Upper lobe of left lung (tissue), 6 donors: ENCODE measurements around the gene MSI2. TPM values are rescaled to one million over a fixed set of nuclear protein-coding genes. Genes with fewer than 3 reads are reported as not detected.

ENCODE experiments used
- ATAC-seq, 2 donors: fragments of 200-7000 bp; cut with Tn5 transposase; one replicate each; pipeline ENCODE4 v1.9.1; 2022; ENCODE audit warnings: mild to moderate bottlenecking in 2 of 2, moderate library complexity in 2 of 2; ENCODE audit not compliant: low FRiP score in 2 of 2
- DNase-seq, 2 donors: peaks; one replicate each; pipeline ENCODE4 v3.0.0-alpha.2; 2019 to 2020
- H3K27ac ChIP-seq, 4 donors: fragments of 200-600 bp; sonication (generic); one replicate each; pipeline ENCODE4 v1.5.1; 2016 to 2019
- H3K27me3 ChIP-seq, 4 donors: fragments of 200-600 bp; sonication (generic); one replicate each; pipeline ENCODE4 v1.5.1; 2017 to 2019
- H3K36me3 ChIP-seq, 4 donors: fragments of 200-600 bp; sonication (generic); one replicate each; pipeline ENCODE4 v1.5.1; 2016 to 2019
- H3K4me1 ChIP-seq, 4 donors: fragments of 200-600 bp; sonication (generic); one replicate each; pipeline ENCODE4 v1.5.1; 2018 to 2019
- H3K4me3 ChIP-seq, 4 donors: fragments of 200-600 bp; sonication (generic); one replicate each; pipeline ENCODE4 v1.5.1; 2017 to 2019; ENCODE audit warnings: mild to moderate bottlenecking in 2 of 4, moderate library complexity in 1 of 4
- H3K9me3 ChIP-seq, 4 donors: fragments of 200-600 bp; sonication (generic); one replicate each; pipeline ENCODE4 v1.5.1; 2018 to 2019
- CTCF ChIP-seq, 6 experiments: fragments of 450-650 bp in 4 of 6; fragments of 200-600 bp in 2 of 6; sonication (generic) in 2 of 6; IDR thresholded peaks; one replicate each; pipeline ENCODE4 v1.5.1; 2016 to 2019; ENCODE audit warnings: antibody characterized with exemption in 6 of 6
- EP300 ChIP-seq, 4 donors: sonication (generic); formaldehyde crosslinking; IDR thresholded peaks; one replicate each; pipeline ENCODE4 v1.5.1; 2017; ENCODE audit warnings: antibody characterized with exemption in 4 of 4, control low read depth in 2 of 4
- POLR2A ChIP-seq, 4 donors: fragments of 450-650 bp; IDR thresholded peaks; one replicate each; pipeline ENCODE4 v1.5.1; 2016 to 2017; ENCODE audit warnings: antibody characterized with exemption in 4 of 4, mild to moderate bottlenecking in 2 of 4
- POLR2AphosphoS5 ChIP-seq, 2 donors: sonication (generic); formaldehyde crosslinking; IDR thresholded peaks; one replicate each; pipeline ENCODE4 v1.5.1; 2017; ENCODE audit warnings: antibody characterized with exemption in 2 of 2
- WGBS, 2 donors: methylation state at CpG; one replicate each; pipeline ENCODE4 v1.1.5; 2017 to 2018; 5-methylcytosine and 5-hydroxymethylcytosine counted together
- total RNA-seq, 6 donors: library from RNA; depleted of rRNA in 4 of 6; stranded (reverse); fragments of >200 nt in 4 of 6; gene quantifications; one replicate each; pipeline versions ENCODE4 v1.1.0 to v1.2.1, GENCODE V29; 2016 to 2021
- donor health status: DM: no; HTN: no; CAD: no; lungs with moderate emphysema.
- donor health status: DM: no; HTN: yes; CAD: no; lungs with severe emphysema.

MSI2 gene
- total RNA-seq, 6 donors from 2014 or later = 20.1 to 44.0 (median 32.2) TPM

GRCh38 chr17:57605675-57606105, 349.4 kb downstream of the MSI2 start:
- TF ChIP-seq POLR2AphosphoS5 (IDR thresholded peaks at IDR 0.05) (no peak), EP300 (IDR thresholded peaks at IDR 0.05) (no peak), CTCF (IDR thresholded peaks at IDR 0.05) (no peak), POLR2A (IDR thresholded peaks at IDR 0.05) (no peak)
- no peaks in the 10 kb centered on the region for H3K36me3 ChIP-seq
- 70 to 81% methylated on average over 5 of the region's 5 CpGs for WGBS, 2 donors
- peak overlapping the region in 2 of 4 donors; percentile 12 to 43 for H3K27ac ChIP-seq
- H3K4me3 ChIP-seq = peak overlapping the region in 1 of 4 donors; percentile 21
- no peak for ATAC-seq
- H3K27me3 ChIP-seq = no peaks in the 10 kb centered on the region
- DNase-seq = no peak
- peaks cover 19 to 27% (median 21%) of the 10 kb centered on the region in 4 donors for H3K4me1 ChIP-seq
- no peaks in the 10 kb centered on the region for H3K9me3 ChIP-seq

- no peak for TF ChIP-seq EP300 (IDR thresholded peaks at IDR 0.05)
- TF ChIP-seq POLR2A (IDR thresholded peaks at IDR 0.05) = no peak
- no peak for TF ChIP-seq POLR2AphosphoS5 (IDR thresholded peaks at IDR 0.05)
- no peak for TF ChIP-seq CTCF (IDR thresholded peaks at IDR 0.05)
- H3K27me3 ChIP-seq = no peaks in the 10 kb centered on the region
- H3K4me3 ChIP-seq = no peak overlapping the region
- no peaks in the 10 kb centered on the region for H3K36me3 ChIP-seq
- no peaks in the 10 kb centered on the region for H3K9me3 ChIP-seq
- H3K4me1 ChIP-seq = peaks cover 19 to 27% (median 21%) of the 10 kb centered on the region in 4 donors
- 80 to 89% methylated on average over 6 of the region's 6 CpGs for WGBS, 2 donors
- DNase-seq (no peak), ATAC-seq (no peak)
- H3K27ac ChIP-seq = peak overlapping the region in 1 of 4 donors; percentile 12
Observed at GRCh38 chr17:57606111-57606875, 350.0 kb downstream of the MSI2 start.

GRCh38 chr17:57607553-57608120, 351.3 kb downstream of the MSI2 start:
- TF ChIP-seq POLR2A (IDR thresholded peaks at IDR 0.05) (no peak), EP300 (IDR thresholded peaks at IDR 0.05) (no peak), POLR2AphosphoS5 (IDR thresholded peaks at IDR 0.05) (no peak), CTCF (IDR thresholded peaks at IDR 0.05) (no peak)
- Histone ChIP-seq H3K9me3 (no peaks in the 10 kb centered on the region), H3K4me1 (peaks cover 19 to 27% (median 21%) of the 10 kb centered on the region in 4 donors), H3K36me3 (no peaks in the 10 kb centered on the region), H3K27ac (no peak overlapping the region), H3K4me3 (no peak overlapping the region), H3K27me3 (no peaks in the 10 kb centered on the region)
- DNase-seq (no peak), ATAC-seq (no peak)
- 87 to 94% methylated on average over 12 of the region's 12 CpGs for WGBS, 2 donors

DNA sequence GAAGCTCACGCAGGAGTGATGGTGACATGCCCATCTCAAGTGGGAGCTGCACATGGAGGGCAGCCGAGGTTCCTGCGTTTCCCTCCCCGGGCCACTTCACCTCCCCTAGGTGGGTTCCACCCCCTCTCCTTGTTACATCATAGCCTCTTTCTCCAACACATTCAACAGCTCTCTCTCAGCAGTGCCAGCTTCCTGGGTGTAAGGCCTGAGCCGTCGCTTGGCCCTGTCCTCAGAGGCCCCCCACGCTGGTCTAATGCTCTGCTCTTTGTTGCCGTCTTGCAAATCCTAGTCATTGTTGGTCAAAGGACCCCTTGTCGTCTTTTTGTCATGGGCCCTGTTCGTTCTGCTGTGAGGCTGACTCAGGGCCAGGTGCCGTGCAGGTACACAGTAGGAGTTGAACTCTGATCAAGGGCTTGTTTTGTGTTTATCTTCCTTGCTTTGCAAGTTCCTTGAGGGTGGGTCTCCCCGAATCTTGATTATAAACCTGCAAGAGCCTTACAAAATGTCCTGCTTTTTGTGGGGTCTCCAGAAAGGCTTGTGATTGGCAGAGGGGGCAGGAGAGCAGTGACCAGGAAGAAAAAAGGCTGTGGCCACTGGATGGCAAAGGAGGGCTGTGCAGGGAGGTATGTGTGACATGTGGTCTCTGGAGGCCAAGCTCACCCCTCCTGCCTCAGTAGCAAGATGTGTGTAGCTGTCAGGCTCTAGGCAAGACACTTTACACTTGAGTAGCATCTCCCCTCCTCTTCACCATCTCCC, 352.2 kb downstream of the MSI2 start:
- ATAC-seq (peak in 1 of 2 donors; percentile 7), DNase-seq (no peak)
- Histone ChIP-seq H3K9me3 (no peaks in the 10 kb centered on the region), H3K36me3 (no peaks in the 10 kb centered on the region), H3K27me3 (no peaks in the 10 kb centered on the region), H3K4me3 (no peak overlapping the region), H3K4me1 (peaks cover 19 to 26% (median 22%) of the 10 kb centered on the region in 4 donors), H3K27ac (no peak overlapping the region)
- no peak for TF ChIP-seq CTCF (IDR thresholded peaks at IDR 0.05)
- TF ChIP-seq POLR2AphosphoS5 (IDR thresholded peaks at IDR 0.05) = no peak
- no peak for TF ChIP-seq EP300 (IDR thresholded peaks at IDR 0.05)
- TF ChIP-seq POLR2A (IDR thresholded peaks at IDR 0.05) = no peak
- WGBS, 2 donors = 88 to 91% methylated on average over 12 of the region's 12 CpGs
